GM18907 (cell line): ENCODE measurements around the gene LCLAT1.

Source experiments
- ATAC-seq: cut with Tn5 transposase; IDR thresholded peaks from one replicate; pipeline ENCODE4 v1.9.1; 2021; ENCODE audit warnings: mild to moderate bottlenecking, moderate library complexity; ENCODE audit not compliant: unreplicated experiment

LCLAT1 gene

GRCh38 chr2:30686669-30687068, 239.6 kb downstream of the LCLAT1 start:
- no peak for ATAC-seq

- no peak for ATAC-seq
Observed at GRCh38 chr2:30688956-30689401, 241.9 kb downstream of the LCLAT1 start.

GRCh38 chr2:30689496-30690125, 242.6 kb downstream of the LCLAT1 start:
- no peak for ATAC-seq

GRCh38 chr2:30690126-30690561, 243.1 kb downstream of the LCLAT1 start:
- no peak for ATAC-seq

- no peak for ATAC-seq
Observed at GRCh38 chr2:30691091-30691947, 244.3 kb downstream of the LCLAT1 start.

GRCh38 chr2:30691948-30692828, 245.1 kb downstream of the LCLAT1 start:
- ATAC-seq: no peak

GRCh38 chr2:30692829-30693275, 245.8 kb downstream of the LCLAT1 start:
- ATAC-seq: no peak
